GM19099 (cell line): ENCODE data around the gene MBOAT7.
"Not testable (repeated sequence)": the region's sequence is repeated elsewhere in the genome, so short reads cannot be mapped to it uniquely, and the experiment has no call there.

Source experiments
- POLR2A ChIP-seq: IDR thresholded peaks from 3 replicates; pipeline ENCODE4 v1.6.1; 2011; ENCODE audit warnings: low read depth; ENCODE audit not compliant: insufficient read length; ENCODE audit errors: extremely low read depth

The MBOAT7 gene, protein sequence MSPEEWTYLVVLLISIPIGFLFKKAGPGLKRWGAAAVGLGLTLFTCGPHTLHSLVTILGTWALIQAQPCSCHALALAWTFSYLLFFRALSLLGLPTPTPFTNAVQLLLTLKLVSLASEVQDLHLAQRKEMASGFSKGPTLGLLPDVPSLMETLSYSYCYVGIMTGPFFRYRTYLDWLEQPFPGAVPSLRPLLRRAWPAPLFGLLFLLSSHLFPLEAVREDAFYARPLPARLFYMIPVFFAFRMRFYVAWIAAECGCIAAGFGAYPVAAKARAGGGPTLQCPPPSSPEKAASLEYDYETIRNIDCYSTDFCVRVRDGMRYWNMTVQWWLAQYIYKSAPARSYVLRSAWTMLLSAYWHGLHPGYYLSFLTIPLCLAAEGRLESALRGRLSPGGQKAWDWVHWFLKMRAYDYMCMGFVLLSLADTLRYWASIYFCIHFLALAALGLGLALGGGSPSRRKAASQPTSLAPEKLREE

DNA sequence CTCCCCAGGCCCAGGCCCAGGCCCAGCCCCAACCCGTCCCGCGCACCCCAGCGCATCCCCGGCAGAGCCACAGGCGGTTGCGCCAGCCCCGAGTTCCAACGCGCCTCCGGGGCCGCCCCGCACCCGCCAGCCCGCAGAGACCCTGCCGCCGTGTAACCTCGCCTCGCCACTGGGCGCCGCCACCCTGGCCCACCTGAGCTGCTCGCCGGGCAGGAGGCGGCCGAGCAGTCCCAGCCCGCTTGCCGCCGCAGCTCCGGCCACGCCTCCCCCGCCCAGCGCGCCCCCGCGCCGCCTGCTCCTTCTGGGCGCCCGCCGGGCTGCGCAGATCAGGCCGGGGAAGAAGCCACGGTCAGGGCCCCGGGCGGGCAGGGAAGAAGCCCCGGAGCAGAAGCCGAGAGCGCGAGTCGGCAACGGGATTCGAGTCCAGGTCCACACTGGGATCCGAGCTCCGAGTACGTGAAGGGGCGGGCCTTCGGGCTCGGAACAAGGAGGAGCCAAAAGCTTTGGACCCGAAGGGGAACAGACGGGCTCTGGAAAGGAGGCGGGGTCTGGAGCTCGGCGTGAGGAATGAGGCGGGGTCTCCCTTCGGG lies at the start of gene MBOAT7:
Gene MBOAT7 (minus strand): TSS at position 436 of the 590 bp plus-strand sequence. CDS start 1,072 bp downstream, outside the sequence.
- TF ChIP-seq POLR2A: peak; percentile 50

DNA sequence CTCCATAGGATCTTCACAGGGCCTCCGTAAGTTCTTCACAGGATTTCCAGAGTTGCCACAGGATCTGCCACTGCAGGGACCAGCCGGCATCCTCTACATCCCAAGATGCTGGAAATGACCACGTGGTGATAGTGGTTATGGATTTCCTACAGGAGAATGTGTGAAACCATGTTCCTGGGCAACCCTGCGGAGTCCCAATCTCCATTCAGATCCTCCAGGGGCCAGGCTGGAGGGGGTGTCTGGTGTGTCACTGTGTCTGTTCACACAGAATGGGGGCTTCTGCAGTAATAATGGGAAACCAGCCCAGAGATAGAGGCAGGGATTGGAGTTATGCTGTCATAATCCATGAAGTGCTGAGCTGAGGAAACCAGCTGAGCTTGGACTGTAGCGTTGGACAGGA lies 44.6 kb upstream of the MBOAT7 start:
- no peak for TF ChIP-seq POLR2A

DNA sequence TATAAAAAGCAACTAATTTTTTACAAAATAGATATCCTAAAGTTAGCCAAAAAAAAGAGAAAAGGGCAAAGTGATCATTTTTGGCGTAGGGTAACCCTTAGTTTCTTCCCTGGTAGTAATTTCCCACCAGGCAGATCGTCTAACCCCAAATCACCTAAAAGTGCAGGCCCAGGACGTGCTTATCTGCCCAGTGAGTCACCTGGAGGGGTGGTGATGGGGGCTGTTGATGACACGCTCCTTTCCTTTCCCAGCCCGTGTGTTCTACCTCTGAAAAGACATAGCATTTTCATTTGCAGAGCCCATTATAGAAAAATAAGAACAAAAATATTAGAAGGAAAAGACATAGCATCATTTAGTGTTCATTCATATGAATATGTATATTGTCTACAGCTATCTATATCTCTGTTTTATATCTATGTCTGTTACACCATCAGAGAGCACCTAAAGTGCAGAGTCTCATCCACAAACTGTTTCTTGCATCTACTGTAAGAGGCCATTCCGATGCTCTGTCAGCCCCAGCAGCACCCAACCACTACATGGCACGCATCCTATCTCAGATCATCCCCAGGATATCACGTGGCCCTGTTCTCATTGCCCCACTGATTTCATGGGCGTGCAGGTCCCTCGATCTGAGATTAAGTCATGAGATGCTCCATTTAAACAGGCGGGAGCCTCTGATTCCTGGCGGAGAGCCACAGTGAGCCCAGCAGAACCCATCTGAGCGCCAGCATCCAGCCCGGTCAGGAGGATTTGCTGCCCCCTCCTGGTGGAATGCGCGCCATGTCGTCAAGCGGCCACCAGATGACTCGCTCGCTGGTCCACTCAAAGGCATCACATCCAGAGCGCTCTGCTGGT lies 41.9 kb upstream of the MBOAT7 start:
- no peak for TF ChIP-seq POLR2A

DNA sequence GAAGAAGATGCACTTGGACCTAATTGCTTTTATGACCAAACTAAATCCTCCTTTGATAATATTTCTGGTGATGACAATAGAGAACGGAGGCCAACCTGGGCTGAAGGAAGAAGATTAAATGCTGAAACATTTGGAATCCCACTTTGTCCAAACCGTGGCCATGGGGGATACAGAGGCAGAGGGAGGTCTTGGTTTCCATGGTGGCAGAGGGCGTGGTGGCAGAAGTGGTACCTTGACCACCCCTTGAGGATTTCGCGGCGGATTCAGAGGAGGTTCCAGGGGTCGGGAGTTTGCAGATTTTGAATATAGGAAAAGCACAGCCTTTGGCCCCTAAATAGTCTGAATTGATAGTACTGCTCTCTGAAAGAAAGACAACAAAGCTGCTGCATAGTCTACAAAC lies 40.7 kb upstream of the MBOAT7 start:
- no peak for TF ChIP-seq POLR2A

DNA sequence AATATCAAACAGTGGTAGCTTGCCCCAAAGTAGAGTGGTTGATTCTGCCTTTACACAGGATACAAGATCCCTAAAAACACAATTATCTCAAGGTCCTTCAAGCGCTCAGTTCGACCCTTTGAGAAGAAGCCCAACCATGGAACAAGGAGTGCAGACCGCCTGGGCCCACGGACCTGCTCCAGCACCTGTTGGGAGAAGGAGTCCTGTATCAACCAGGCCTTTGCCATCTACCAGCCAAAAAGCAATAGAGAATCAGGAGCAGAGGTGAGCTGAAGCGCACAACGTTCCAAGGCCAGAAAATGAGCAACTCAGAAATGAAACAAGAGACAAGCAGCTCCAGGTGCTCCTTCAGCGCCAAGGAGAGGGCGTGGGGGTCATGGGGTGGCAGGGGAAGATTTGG lies 39.8 kb upstream of the MBOAT7 start:
- TF ChIP-seq POLR2A: no peak

DNA sequence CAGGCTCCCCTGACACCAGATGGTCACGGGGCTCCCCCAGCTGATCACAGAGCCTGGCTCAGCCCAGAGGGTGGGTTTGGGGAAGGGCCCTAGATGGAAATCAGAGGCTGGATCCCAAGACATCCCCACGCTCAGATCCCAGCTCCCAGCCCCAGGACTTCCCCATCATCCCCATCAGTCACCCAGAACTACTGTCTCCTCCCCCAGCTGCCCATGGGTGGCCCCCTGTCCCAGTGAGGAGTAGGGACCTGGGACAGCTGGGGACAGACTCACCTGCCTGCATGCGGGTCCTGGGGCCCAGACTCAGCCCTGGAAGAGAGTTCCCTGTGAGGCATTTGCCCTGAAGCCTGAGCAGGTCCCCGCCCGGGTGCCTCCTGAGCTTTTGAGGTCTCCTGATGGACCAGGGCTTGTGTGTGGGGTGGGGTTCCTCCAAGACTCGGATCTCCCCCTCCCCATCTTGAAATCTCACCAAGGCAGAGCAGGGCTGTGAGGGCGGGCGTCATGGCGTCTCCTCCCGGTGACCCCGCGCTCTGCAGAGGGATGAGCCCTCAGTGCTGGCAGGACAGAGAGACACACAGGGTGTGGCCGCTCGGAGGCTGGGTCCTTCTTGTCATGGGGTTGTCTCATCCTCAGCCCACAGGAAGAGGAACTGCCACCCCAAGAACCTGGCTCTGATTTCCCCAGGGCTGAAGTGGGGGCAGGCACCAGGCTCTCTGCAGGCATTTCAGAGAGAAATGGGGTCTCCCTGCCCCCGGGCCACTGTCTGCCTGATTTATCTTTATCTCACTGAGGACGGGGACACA lies 33.3 kb upstream of the MBOAT7 start, which contains the start of gene LILRB3:
Gene LILRB3 (minus strand): TSS at position 534 of the 803 bp plus-strand sequence. CDS start 31 bp downstream, at position 503.
- TF ChIP-seq POLR2A: not testable (repeated sequence)

DNA sequence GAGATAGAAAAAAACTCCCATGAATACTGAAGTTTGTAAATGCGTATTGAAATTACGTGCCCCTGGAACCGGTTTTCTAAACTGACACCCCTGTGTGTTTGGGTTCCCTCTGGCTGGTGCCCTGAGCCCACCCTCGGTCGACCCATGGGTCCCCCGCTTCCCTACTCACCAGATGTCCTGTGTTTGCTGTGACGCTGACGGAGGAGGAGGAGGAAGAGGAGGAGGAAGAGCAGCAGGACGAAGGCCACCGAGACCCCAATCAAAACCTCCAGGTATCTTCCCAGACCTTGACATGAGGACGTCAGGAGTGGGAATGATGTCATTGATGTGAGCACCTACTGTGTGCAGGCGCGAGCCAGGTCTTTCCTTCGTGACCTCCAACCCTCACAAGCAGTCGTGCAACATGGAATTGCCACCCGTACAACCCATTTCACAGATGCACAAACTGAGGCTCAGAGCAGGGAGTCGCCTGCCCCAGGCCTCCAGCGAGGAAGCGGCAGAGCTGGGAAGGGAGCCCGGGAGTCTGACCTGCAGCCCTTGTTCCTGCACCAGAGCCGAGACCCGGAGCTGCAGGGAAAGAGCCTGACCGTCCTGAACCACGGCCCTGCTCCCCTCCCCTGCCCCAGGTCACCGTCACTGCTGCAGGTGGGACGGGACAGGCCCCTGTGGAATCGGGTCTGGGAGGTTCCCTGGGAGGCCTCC lies 29.7 kb upstream of the MBOAT7 start:
- TF ChIP-seq POLR2A: no peak

DNA sequence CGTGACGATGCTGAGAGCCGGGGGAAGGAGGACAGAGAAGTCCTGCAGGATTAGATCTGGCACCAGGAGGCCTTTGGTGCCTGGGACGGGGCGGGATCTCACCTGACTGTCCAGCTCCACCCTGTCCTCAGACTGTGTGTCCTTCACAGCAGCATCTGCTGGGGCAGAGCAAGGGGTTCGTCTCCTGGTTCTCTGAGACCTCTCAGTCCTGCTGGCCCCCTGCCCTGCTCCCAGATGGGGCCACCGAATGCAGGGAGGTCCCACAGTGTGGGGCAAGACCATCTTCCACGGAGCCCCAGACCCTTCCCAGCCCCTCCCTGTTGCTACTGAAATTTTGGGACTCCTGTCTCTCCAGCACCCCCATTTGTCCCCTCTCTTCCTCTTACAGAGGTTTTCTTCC lies 28.9 kb upstream of the MBOAT7 start:
- no peak for TF ChIP-seq POLR2A

DNA sequence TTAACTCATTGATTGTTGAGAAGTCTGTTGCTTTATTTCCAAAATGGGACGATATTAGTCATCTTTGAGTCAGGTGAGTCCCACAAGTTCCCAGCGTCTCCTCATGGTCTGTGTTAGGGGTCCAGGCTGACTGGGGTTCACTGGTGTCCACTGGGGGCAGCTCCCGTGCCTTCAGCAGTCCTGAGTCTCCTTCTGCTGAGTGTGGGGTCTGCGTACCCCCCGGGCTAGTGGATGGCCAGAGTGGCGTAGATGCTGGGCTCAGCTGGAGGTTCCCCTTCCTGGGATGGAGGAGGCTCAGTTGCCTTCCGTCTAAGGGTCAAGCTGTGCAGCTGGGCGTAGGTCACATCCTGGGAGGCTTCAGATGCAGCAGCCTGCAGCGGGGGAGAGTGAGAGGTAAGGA lies 27.5 kb upstream of the MBOAT7 start:
- TF ChIP-seq POLR2A: no peak

DNA sequence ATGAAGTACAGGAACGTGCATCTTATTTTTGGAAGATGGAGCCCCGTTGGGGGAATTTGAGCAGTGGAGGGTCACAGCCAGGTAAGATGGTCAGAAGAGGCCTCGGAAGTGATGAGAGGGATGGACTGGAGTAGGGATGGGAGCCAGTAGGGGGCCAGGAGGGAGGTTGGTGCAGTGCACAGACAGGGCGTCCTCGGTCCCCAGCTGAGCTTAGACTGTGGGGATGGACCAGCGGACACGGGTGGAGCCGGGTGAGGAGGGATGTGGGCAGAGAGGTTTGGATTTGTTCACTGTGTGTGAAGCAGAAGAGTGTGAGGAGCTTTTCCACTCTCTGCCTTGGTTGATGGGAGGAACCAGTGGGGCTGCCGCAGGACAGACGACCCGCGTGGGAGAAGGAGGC lies 21.9 kb upstream of the MBOAT7 start:
- TF ChIP-seq POLR2A: no peak

DNA sequence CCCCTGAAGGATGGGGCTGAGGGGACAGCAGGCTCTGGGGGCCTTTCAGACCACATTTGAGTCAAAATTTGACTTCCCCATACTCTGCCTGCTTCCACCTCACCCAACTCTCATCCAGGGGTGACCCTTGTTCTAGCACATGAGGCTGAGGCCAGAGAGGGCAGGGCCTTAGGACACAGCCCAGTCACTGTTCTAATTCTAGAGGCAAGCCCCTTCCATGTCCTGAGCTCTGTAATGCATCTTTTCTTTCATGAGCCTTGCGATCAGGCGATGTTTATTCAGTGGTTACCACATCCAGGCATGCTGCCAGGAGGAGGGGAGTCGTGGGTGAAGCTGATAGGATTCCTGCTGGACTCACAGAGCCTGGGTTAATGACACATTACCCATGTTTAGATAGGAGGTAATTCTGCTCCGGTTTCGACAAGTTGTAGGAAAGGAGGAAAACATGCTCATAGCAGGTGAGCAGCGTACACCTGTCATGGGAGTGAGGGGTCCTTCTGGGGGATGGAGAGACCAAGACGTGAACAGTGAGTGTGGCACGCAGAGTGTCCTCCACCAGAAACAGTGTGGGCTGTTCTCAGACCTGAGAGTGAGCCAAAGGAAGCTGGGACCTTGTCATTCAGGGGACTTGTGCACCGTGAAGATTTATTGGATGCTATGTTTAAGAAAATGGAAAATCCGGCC lies 20.6 kb upstream of the MBOAT7 start:
- TF ChIP-seq POLR2A: no peak

DNA sequence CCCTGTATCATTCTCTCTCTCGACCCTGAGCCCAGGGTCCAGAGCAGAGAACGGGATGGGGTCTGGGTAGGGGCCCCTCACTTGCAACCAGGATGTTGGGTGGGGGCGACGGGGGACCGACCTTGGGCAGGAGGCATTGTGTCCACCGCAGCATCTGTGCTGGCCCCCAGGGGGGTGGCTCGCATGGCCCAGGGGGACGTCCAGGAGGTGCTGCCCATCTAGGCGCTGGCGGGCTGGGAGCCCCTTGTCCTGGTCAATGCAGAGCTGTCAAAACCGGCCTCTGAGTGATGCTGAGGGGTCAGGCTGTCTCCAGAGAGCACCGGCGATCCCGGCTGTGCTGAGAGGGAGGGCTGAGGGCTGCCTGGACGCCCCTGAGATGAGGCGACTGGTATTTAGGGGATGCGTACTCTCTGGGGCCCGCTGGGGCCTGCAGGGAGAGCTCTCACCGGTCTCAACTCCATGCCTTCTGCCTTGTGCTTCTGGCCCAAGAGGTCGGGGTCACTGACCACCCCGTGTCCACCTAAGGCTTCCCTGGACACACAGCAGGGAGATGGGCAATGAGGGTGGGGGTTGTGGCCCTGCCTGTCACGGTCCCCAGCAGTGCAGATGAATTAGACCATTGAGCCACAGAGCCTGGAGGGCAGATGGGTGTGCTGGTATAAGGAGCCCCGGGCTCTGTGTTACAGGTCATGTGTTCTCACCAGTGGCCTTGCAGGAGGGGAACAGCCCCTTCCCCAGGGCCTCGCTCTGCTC lies 19.9 kb upstream of the MBOAT7 start:
- TF ChIP-seq POLR2A: peak; percentile 23

DNA sequence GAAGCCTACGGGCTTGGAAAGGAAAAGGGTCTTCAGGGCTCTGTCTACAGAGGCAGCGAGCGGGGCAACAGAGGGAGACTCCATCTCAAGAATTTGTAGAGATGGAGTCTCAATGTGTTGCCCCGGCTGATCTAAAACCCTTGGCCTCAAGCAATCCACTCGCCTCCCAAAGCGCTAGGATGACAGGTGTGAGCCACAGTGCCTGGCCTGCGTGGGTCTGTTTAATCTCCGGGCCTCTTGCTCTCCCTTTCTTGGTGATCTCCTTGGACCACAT lies 19.3 kb upstream of the MBOAT7 start:
- no peak for TF ChIP-seq POLR2A
